ENCODE results near the gene CMKLR1.

DNA sequence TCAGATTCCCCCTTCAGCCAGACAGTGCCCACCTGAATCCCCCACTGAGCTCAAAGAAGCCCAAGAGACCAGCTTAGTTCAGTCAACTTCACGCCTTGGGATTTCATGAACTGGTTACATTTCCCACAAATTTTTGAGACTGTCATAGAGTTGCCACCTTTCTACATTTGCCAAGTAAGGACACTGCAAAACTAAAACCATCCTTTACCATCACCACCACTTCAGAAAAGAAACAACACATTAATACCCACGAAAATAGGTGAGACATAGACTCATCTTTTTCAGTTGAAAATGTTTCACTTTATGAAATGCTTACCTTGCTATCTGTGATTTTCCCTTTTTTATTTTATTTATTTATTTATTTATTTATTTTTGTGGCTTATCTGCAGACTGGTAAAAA, 16.1 kb downstream of the CMKLR1 start:
- TF ChIP-seq, protein P1, sequence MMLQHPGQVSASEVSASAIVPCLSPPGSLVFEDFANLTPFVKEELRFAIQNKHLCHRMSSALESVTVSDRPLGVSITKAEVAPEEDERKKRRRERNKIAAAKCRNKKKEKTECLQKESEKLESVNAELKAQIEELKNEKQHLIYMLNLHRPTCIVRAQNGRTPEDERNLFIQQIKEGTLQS (IDR thresholded peaks at IDR 0.05), result no peak
- TF ChIP-seq SP1 (IDR thresholded peaks at IDR 0.05; ENCODE audit: low read depth), result no peak
- no peak for TF ChIP-seq ELF1 (IDR thresholded peaks at IDR 0.05; ENCODE audit: borderline replicate concordance, low read depth)
- no peak for TF ChIP-seq EZH2phosphoT487 (IDR thresholded peaks at IDR 0.05; ENCODE audit: borderline replicate concordance)
- TF ChIP-seq SIN3A (IDR thresholded peaks at IDR 0.05; ENCODE audit: low read depth), result no peak
- TF ChIP-seq, protein P2, sequence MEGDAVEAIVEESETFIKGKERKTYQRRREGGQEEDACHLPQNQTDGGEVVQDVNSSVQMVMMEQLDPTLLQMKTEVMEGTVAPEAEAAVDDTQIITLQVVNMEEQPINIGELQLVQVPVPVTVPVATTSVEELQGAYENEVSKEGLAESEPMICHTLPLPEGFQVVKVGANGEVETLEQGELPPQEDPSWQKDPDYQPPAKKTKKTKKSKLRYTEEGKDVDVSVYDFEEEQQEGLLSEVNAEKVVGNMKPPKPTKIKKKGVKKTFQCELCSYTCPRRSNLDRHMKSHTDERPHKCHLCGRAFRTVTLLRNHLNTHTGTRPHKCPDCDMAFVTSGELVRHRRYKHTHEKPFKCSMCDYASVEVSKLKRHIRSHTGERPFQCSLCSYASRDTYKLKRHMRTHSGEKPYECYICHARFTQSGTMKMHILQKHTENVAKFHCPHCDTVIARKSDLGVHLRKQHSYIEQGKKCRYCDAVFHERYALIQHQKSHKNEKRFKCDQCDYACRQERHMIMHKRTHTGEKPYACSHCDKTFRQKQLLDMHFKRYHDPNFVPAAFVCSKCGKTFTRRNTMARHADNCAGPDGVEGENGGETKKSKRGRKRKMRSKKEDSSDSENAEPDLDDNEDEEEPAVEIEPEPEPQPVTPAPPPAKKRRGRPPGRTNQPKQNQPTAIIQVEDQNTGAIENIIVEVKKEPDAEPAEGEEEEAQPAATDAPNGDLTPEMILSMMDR (IDR thresholded peaks at IDR 0.05 in 2 of 3, conservative IDR thresholded peaks at IDR 0.05 in 1 of 3; ENCODE audit: borderline replicate concordance in 1 of 3, insufficient read depth in 1 of 3, low read depth in 2 of 3, low read length in 2 of 3), result no peak
